Neural progenitor cell (in vitro differentiated cells): ENCODE data around the gene OR51A2. TPM values are rescaled to one million over a fixed set of nuclear protein-coding genes. Genes with fewer than 3 reads are reported as not detected.
A peak's percentile ranks its signal among the peaks of the same experiment; 100 is the strongest.
"Not testable (repeated sequence)": the region's sequence is repeated elsewhere in the genome, so short reads cannot be mapped to it uniquely, and the experiment has no call there.

Source experiments
- DNase-seq: peaks from one replicate; pipeline ENCODE4 v3.0.0-alpha.2; 2016; ENCODE audit warnings: low spot score
- H2AFZ ChIP-seq: fragments of 200-600 bp; sonication (generic); replicated peaks from 2 replicates; pipeline ENCODE4 v1.6.1; 2016; ENCODE audit warnings: antibody characterized with exemption
- H3F3A ChIP-seq: fragments of 200-600 bp; sonication (generic); 2 replicates; pipeline ENCODE4 v1.6.1; 2016; ENCODE audit warnings: antibody characterized with exemption, low read depth
- H3K27ac ChIP-seq: fragments of 200-600 bp; sonication (generic); 2 replicates; pipeline ENCODE4 v1.5.1; 2016; ENCODE audit warnings: mild to moderate bottlenecking
- H3K27me3 ChIP-seq: fragments of 200-600 bp; sonication (generic); 2 replicates; pipeline ENCODE4 v1.6.1; 2016; ENCODE audit warnings: mild to moderate bottlenecking, moderate library complexity
- H3K36me3 ChIP-seq: fragments of 200-600 bp; sonication (generic); 2 replicates; pipeline ENCODE4 v1.5.1; 2016
- H3K4me1 ChIP-seq: fragments of 200-600 bp; sonication (generic); 2 replicates; pipeline ENCODE4 v1.6.1; 2016; ENCODE audit warnings: mixed run types
- H3K4me2 ChIP-seq: fragments of 200-600 bp; sonication (generic); 2 replicates; pipeline ENCODE4 v1.6.1; 2016
- H3K4me3 ChIP-seq: fragments of 200-600 bp; sonication (generic); 2 replicates; pipeline ENCODE4 v1.5.1; 2016
- H3K79me2 ChIP-seq: fragments of 200-600 bp; sonication (generic); 2 replicates; pipeline ENCODE4 v1.6.1; 2016; ENCODE audit warnings: low read depth
- H3K9ac ChIP-seq: fragments of 200-600 bp; sonication (generic); 2 replicates; pipeline ENCODE4 v1.6.1; 2016
- H3K9me3 ChIP-seq: fragments of 200-600 bp; sonication (generic); 2 replicates; pipeline ENCODE4 v1.5.1; 2016; ENCODE audit warnings: low read depth
- H4K20me1 ChIP-seq: fragments of 200-600 bp; sonication (generic); 2 replicates; pipeline ENCODE4 v1.6.1; 2016; ENCODE audit warnings: low read depth
- H3K27ac Mint-ChIP-seq: 3 replicates; pipeline ENCODE4 v1.8.0; 2021; ENCODE audit warnings: mixed read lengths
- H3K27me3 Mint-ChIP-seq: 2 replicates; pipeline ENCODE4 v1.8.0; 2022; ENCODE audit warnings: low read depth, mild to moderate bottlenecking, inconsistent platforms, moderate library complexity, mixed read lengths; ENCODE audit not compliant: insufficient read depth
- H3K36me3 Mint-ChIP-seq: 3 replicates; pipeline ENCODE4 v1.8.0; 2021; ENCODE audit warnings: mixed read lengths
- H3K4me1 Mint-ChIP-seq: 3 replicates; pipeline ENCODE4 v1.8.0; 2021; ENCODE audit warnings: mixed read lengths
- H3K4me3 Mint-ChIP-seq: 3 replicates; pipeline ENCODE4 v1.8.0; 2021; ENCODE audit warnings: mild to moderate bottlenecking, moderate library complexity, mixed read lengths
- H3K9me3 Mint-ChIP-seq: 3 replicates; pipeline ENCODE4 v1.8.0; 2020; ENCODE audit warnings: mixed read lengths
- EZH2 ChIP-seq: fragments of 200-600 bp; sonication (generic); IDR thresholded peaks from 2 replicates; pipeline ENCODE4 v1.6.1; 2017; ENCODE audit warnings: antibody characterized with exemption, mild to moderate bottlenecking, moderate library complexity
- EZH2phosphoT487 ChIP-seq: fragments of 200-600 bp; sonication (generic); IDR thresholded peaks from 2 replicates; pipeline ENCODE4 v1.6.1; 2017; ENCODE audit warnings: antibody characterized with exemption
- total RNA-seq: library from RNA; depleted of rRNA; stranded (reverse); fragments of >200 nt; gene quantifications from 2 replicates; pipeline ENCODE4 v1.2.3, GENCODE V29; 2015; ENCODE audit warnings: low replicate concordance
- TF ChIP-seq, protein P1 (sequence below): fragments of 200-600 bp; sonication (generic); IDR thresholded peaks from 2 replicates; pipeline ENCODE4 v1.5.1; 2017; ENCODE audit warnings: antibody characterized with exemption, mild to moderate bottlenecking

OR51A2 gene
- total RNA-seq, result not detected in 2 replicates

- H3K4me1 ChIP-seq, H3K27me3 ChIP-seq, H3K4me1 Mint-ChIP-seq, H3K36me3 Mint-ChIP-seq, H3K27me3 Mint-ChIP-seq, H3F3A ChIP-seq, DNase-seq, H3K4me2 ChIP-seq, H3K4me3 Mint-ChIP-seq, H3K27ac ChIP-seq, H3K27ac Mint-ChIP-seq, H4K20me1 ChIP-seq, H3K9me3 ChIP-seq, H3K79me2 ChIP-seq, H3K4me3 ChIP-seq, H3K9me3 Mint-ChIP-seq, H3K36me3 ChIP-seq, H2AFZ ChIP-seq, H3K9ac ChIP-seq: not testable (repeated sequence)
These were observed at the start of gene OR51A2 for GRCh38 chr11:4955613-4956012. TSS of gene OR51A2 (minus strand) at chr11:4955713. CDS start at chr11:4955713, 0 bp downstream.

DNA sequence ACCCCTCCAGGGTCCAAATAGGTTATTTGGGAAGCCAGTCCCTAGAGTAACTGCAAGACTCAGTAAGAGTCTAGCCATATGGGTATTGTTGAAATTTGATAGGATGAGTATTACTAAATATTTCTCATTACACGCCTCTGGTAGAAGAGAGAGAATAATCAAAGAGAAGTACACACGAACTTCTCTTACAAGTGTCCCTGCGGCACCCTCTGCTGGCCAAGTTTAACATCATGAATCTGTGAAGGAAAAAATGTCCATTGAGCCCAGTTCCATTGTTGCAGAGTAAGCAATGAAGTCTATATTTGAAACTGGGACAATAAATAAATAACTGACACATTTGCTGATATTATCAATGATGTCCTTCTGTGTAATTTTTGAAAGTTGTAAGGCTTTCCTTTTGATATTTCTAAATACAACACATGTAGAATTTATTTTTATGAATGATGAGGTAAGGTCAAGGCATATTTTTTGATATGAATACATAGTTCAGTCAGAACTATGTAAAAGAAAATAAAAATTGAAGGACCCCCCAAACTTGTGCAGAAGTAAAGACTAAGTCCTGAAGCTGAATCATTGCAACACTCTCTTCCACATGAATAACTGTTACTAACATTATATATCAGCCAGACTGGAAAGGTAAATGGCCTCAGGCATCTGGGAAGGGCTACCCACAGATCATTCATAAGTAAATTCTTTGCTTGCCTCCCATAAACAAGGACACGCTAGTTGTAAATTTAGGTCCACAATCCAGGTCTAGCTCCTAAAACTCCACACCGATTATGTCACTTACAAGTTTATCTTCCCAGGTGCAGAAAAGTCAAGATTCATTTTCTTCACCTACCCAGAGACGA lies 49.1 kb upstream of the OR51A2 start:
- H3K4me2 ChIP-seq, result no peak overlapping the region
- H3F3A ChIP-seq, result no peaks in the 10 kb centered on the region
- Mint-ChIP-seq H3K27me3 (peaks cover 4% of the 10 kb centered on the region), H3K4me3 (no peak overlapping the region), H3K27ac (no peak overlapping the region), H3K36me3 (no peaks in the 10 kb centered on the region), H3K4me1 (no peaks in the 10 kb centered on the region), H3K9me3 (no peaks in the 10 kb centered on the region)
- TF ChIP-seq, protein P1, sequence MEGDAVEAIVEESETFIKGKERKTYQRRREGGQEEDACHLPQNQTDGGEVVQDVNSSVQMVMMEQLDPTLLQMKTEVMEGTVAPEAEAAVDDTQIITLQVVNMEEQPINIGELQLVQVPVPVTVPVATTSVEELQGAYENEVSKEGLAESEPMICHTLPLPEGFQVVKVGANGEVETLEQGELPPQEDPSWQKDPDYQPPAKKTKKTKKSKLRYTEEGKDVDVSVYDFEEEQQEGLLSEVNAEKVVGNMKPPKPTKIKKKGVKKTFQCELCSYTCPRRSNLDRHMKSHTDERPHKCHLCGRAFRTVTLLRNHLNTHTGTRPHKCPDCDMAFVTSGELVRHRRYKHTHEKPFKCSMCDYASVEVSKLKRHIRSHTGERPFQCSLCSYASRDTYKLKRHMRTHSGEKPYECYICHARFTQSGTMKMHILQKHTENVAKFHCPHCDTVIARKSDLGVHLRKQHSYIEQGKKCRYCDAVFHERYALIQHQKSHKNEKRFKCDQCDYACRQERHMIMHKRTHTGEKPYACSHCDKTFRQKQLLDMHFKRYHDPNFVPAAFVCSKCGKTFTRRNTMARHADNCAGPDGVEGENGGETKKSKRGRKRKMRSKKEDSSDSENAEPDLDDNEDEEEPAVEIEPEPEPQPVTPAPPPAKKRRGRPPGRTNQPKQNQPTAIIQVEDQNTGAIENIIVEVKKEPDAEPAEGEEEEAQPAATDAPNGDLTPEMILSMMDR, result peak; percentile 79
- no peak for TF ChIP-seq EZH2phosphoT487
- no peaks in the 10 kb centered on the region for H3K36me3 ChIP-seq
- no peak overlapping the region for H3K27ac ChIP-seq
- H3K4me3 ChIP-seq, result no peak overlapping the region
- H3K27me3 ChIP-seq, result no peaks in the 10 kb centered on the region
- H3K9me3 ChIP-seq, result no peaks in the 10 kb centered on the region
- DNase-seq, result peak; percentile 71
- H3K79me2 ChIP-seq, result no peaks in the 10 kb centered on the region
- no peaks in the 10 kb centered on the region for H4K20me1 ChIP-seq
- no peaks in the 10 kb centered on the region for H3K4me1 ChIP-seq
- no peak overlapping the region for H2AFZ ChIP-seq
- H3K9ac ChIP-seq, result no peak overlapping the region

GRCh38 chr11:4994551-4994950 lies 39.0 kb upstream of the OR51A2 start, which contains the start of gene OR51L1:
TSS of gene OR51L1 (plus strand) at chr11:4994851. CDS start at chr11:4998983, 4,132 bp downstream.
- Histone ChIP-seq H3K36me3 (no peaks in the 10 kb centered on the region), H4K20me1 (no peaks in the 10 kb centered on the region), H3K4me3 (no peak within 1 kb of the TSS), H3K79me2 (no peaks in the 10 kb centered on the region), H3K9ac (no peak within 1 kb of the TSS), H3K27ac (no peak within 1 kb of the TSS), H2AFZ (peak within 1 kb of the TSS; percentile 19), H3F3A (no peaks in the 10 kb centered on the region), H3K27me3 (no peaks in the 10 kb centered on the region), H3K9me3 (no peaks in the 10 kb centered on the region), H3K4me2 (no peak within 1 kb of the TSS), H3K4me1 (peaks cover 7% of the 10 kb centered on the region)
- H3K4me1 Mint-ChIP-seq, result no peaks in the 10 kb centered on the region
- H3K27ac Mint-ChIP-seq, result no peak within 1 kb of the TSS
- no peak for DNase-seq
- TF ChIP-seq EZH2phosphoT487 (no peak), EZH2 (no peak)
- TF ChIP-seq, protein P1, result no peak
- no peak within 1 kb of the TSS for H3K4me3 Mint-ChIP-seq
- H3K9me3 Mint-ChIP-seq, result no peaks in the 10 kb centered on the region
- H3K27me3 Mint-ChIP-seq, result no peaks in the 10 kb centered on the region
- H3K36me3 Mint-ChIP-seq, result no peaks in the 10 kb centered on the region

- no peaks in the 10 kb centered on the region for H3K9me3 ChIP-seq
- no peak overlapping the region for H3K9ac ChIP-seq
- peak overlapping the region; percentile 6 for H2AFZ ChIP-seq
- Mint-ChIP-seq H3K4me3 (no peak overlapping the region), H3K4me1 (no peaks in the 10 kb centered on the region), H3K27me3 (no peaks in the 10 kb centered on the region), H3K36me3 (no peaks in the 10 kb centered on the region), H3K9me3 (no peaks in the 10 kb centered on the region), H3K27ac (no peak overlapping the region)
- H3K27ac ChIP-seq, result no peak overlapping the region
- H3K79me2 ChIP-seq, result no peaks in the 10 kb centered on the region
- no peak overlapping the region for H3K4me3 ChIP-seq
- H3K36me3 ChIP-seq, result no peaks in the 10 kb centered on the region
- no peaks in the 10 kb centered on the region for H3F3A ChIP-seq
- H3K4me2 ChIP-seq, result no peak overlapping the region
- peaks cover 7% of the 10 kb centered on the region for H3K4me1 ChIP-seq
- TF ChIP-seq, protein P1, result peak; percentile 30
- TF ChIP-seq EZH2 (no peak), EZH2phosphoT487 (no peak)
- DNase-seq, result peak; percentile 32
- H4K20me1 ChIP-seq, result no peaks in the 10 kb centered on the region
- no peaks in the 10 kb centered on the region for H3K27me3 ChIP-seq
These were observed 35.5 kb upstream of the OR51A2 start for GRCh38 chr11:4991060-4991459.
